CD4-positive, alpha-beta T cell (primary cell): ENCODE results near the gene TBC1D3K. TPM values are rescaled to one million over a fixed set of nuclear protein-coding genes. Genes with fewer than 3 reads are reported as not detected.
"Not testable (repeated sequence)": the region's sequence is repeated elsewhere in the genome, so short reads cannot be mapped to it uniquely, and the experiment has no call there.

ENCODE experiments used
- ATAC-seq: fragments of 200-7000 bp; cut with Tn5 transposase; one replicate; pipeline ENCODE4 v1.10.0; 2022; ENCODE audit warnings: mild to moderate bottlenecking; ENCODE audit not compliant: poor library complexity
- CTCF ChIA-PET: fragments of 350-600 bp; sonication (Branson Sonifier 250); formaldehyde crosslinking; loops from one replicate; lab custom pipeline; 2021; ENCODE audit warnings: antibody characterized with exemption, inconsistent platforms; lab: Charles Lee
- POLR2A ChIA-PET: fragments of 350-600 bp; sonication (Branson Sonifier 250); formaldehyde crosslinking; loops from one replicate; lab custom pipeline; 2021; ENCODE audit warnings: antibody characterized with exemption, inconsistent platforms; lab: Charles Lee
- DNase-seq, 14 experiments: peaks; one replicate each; pipeline ENCODE4 v3.0.0-alpha.2; 2013 to 2020; ENCODE audit warnings: mixed read lengths in 2 of 14
- H3K27ac ChIP-seq, 2 donors: one replicate each; pipeline versions ENCODE4 v1.5.1 to v1.7.0; 2013; ENCODE audit warnings: low read length in 2 of 2, low read depth in 1 of 2, mild to moderate bottlenecking in 1 of 2
- H3K27me3 ChIP-seq, 2 experiments: 1 replicate in 1 of 2; 2 replicates in 1 of 2; pipeline versions ENCODE4 v1.6.1 to v1.7.0; 2013; ENCODE audit warnings: low read length in 2 of 2, control low read depth in 1 of 2, mild to moderate bottlenecking in 1 of 2, moderate library complexity in 1 of 2; ENCODE audit not compliant: insufficient read depth in 2 of 2, control insufficient read depth in 1 of 2
- H3K36me3 ChIP-seq: one replicate; pipeline ENCODE4 v1.6.1; 2013; ENCODE audit warnings: low read length, control low read depth; ENCODE audit not compliant: insufficient read depth
- H3K4me1 ChIP-seq: one replicate; pipeline ENCODE4 v1.6.1; 2013; ENCODE audit warnings: low read length, control low read depth; ENCODE audit not compliant: insufficient read depth
- H3K4me3 ChIP-seq: one replicate; pipeline ENCODE4 v1.5.1; 2013; ENCODE audit warnings: mild to moderate bottlenecking, low read length, moderate library complexity
- H3K9me3 ChIP-seq, 2 experiments: 1 replicate in 1 of 2; 2 replicates in 1 of 2; pipeline versions ENCODE4 v1.6.1 to v1.7.0; 2013; ENCODE audit warnings: low read length in 2 of 2, mild to moderate bottlenecking in 2 of 2, control low read depth in 1 of 2, moderate library complexity in 1 of 2; ENCODE audit not compliant: control insufficient read depth in 1 of 2, insufficient read depth in 1 of 2
- H3K27ac Mint-ChIP-seq: one replicate; pipeline ENCODE4 v1.8.0; 2020; ENCODE audit warnings: mixed read lengths
- H3K27me3 Mint-ChIP-seq: one replicate; pipeline ENCODE4 v1.8.0; 2021; ENCODE audit warnings: mixed read lengths
- H3K36me3 Mint-ChIP-seq: one replicate; pipeline ENCODE4 v1.8.0; 2021; ENCODE audit warnings: low read depth, mixed read lengths
- H3K4me1 Mint-ChIP-seq: one replicate; pipeline ENCODE4 v1.8.0; 2021; ENCODE audit warnings: low read depth, mixed read lengths
- H3K4me3 Mint-ChIP-seq: one replicate; pipeline ENCODE4 v1.8.0; 2020; ENCODE audit warnings: mild to moderate bottlenecking, mixed read lengths
- H3K9me3 Mint-ChIP-seq: one replicate; pipeline ENCODE4 v1.8.0; 2020; ENCODE audit warnings: mixed read lengths
- CTCF ChIP-seq: fragments of 200-600 bp; IDR thresholded peaks from one replicate; pipeline ENCODE4 v1.8.0; 2022; ENCODE audit warnings: antibody characterized with exemption, mild to moderate bottlenecking
- intact Hi-C, 2 experiments: fragments of 100-400 bp; cut with DNase I in 1 of 2; cut with micrococcal nuclease in 1 of 2; formaldehyde crosslinking; loops; one replicate each; pipeline versions ENCODE4 v1.15.1 to v1.9.0; 2023 to 2025; cut with DNase I, micrococcal nuclease
- polyA plus RNA-seq, 2 donors: library from polyadenylated mRNA; unstranded; fragments of 120-200 nt; gene quantifications; one replicate each; pipeline ENCODE4 v1.2.1, GENCODE V29; 2013
- total RNA-seq, 174 experiments: library from RNA in 2 of 174; stranded (reverse) in 2 of 174; gene quantifications; one replicate each; pipeline ENCODE4 v1.2.3 and lab custom pipeline; 2021 to 2026

The TBC1D3K gene
- total RNA-seq: not detected
- polyA plus RNA-seq (2013, experiment 1 of 2): 0.76 TPM
- 0.82 TPM for polyA plus RNA-seq (2013, experiment 2 of 2)
- 0 to 0.50 (median 0) reads per million in 172 experiments for total RNA-seq (lab: John Stamatoyannopoulos, UW)

DNA sequence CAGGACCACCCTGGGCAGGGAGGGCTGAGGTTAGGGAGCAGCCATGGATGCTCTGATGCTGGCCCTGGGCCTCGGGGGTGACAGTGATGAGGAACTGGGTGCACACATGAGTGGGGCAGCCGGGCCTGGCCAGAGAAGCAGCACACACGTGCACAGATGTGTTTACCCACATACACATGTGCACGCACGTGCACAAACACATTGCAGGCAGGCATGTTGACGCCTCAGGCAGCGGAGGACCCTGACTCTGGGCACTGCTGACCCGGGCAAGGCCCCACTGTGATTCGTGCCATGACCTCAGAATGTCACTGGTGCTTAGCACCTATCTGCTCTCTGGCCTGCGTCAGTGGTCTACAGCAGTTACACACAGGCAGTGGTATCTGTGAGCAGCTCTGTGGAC lies at the start of gene TBC1D3K:
Gene TBC1D3K, plus strand, starts transcription at position 301 of the 400 bp plus-strand sequence. CDS start 1,585 bp downstream, outside the sequence.
- H3K27ac Mint-ChIP-seq, H3K4me1 ChIP-seq, intact Hi-C loops, H3K36me3 Mint-ChIP-seq, H3K4me1 Mint-ChIP-seq, H3K9me3 Mint-ChIP-seq, H3K9me3 ChIP-seq, H3K27me3 Mint-ChIP-seq, H3K27me3 ChIP-seq, DNase-seq, H3K4me3 ChIP-seq, H3K27ac ChIP-seq, H3K36me3 ChIP-seq, POLR2A ChIA-PET, ATAC-seq, CTCF ChIA-PET, H3K4me3 Mint-ChIP-seq: not testable (repeated sequence)

- H3K36me3 ChIP-seq: no peaks in the 10 kb centered on the region
- Mint-ChIP-seq H3K4me1 (no peaks in the 10 kb centered on the region), H3K9me3 (no peaks in the 10 kb centered on the region), H3K36me3 (no peaks in the 10 kb centered on the region), H3K4me3 (no peak overlapping the region), H3K27ac (no peak overlapping the region), H3K27me3 (no peaks in the 10 kb centered on the region)
- CTCF ChIA-PET: no interaction called here
- intact Hi-C loops: no loop called here
- ATAC-seq (no peak), DNase-seq (no peak)
- no peaks in the 10 kb centered on the region for H3K9me3 ChIP-seq
- H3K27ac ChIP-seq: no peak overlapping the region
- H3K4me1 ChIP-seq: no peaks in the 10 kb centered on the region
- H3K27me3 ChIP-seq: no peaks in the 10 kb centered on the region
- no peak for TF ChIP-seq CTCF
- POLR2A ChIA-PET: no interaction called here
- no peak overlapping the region for H3K4me3 ChIP-seq
These were observed 39.7 kb upstream of the TBC1D3K start for GRCh38 chr17:37884516-37884915.

- no peak for TF ChIP-seq CTCF
- Mint-ChIP-seq H3K27ac (no peak overlapping the region), H3K4me3 (no peak overlapping the region), H3K4me1 (no peaks in the 10 kb centered on the region), H3K27me3 (no peaks in the 10 kb centered on the region), H3K9me3 (no peaks in the 10 kb centered on the region), H3K36me3 (no peaks in the 10 kb centered on the region)
- Histone ChIP-seq H3K9me3 (no peaks in the 10 kb centered on the region), H3K4me3 (no peak overlapping the region), H3K27ac (no peak overlapping the region), H3K27me3 (no peaks in the 10 kb centered on the region), H3K36me3 (no peaks in the 10 kb centered on the region), H3K4me1 (no peaks in the 10 kb centered on the region)
- ATAC-seq (no peak), DNase-seq (no peak)
- intact Hi-C loops: no loop called here
- ChIA-PET POLR2A (interaction anchor here (0.7 kb wide), 1 partner anchor 168 kb away, joined by 4 read pairs; no protein-coding TSS in a partner anchor), CTCF (no interaction called here)
These were observed 39.1 kb upstream of the TBC1D3K start for GRCh38 chr17:37885136-37885535.

GRCh38 chr17:37888881-37889280 lies 35.3 kb upstream of the TBC1D3K start:
- ATAC-seq: no peak
- no peaks in the 10 kb centered on the region for H3K4me1 ChIP-seq
- H3K27ac Mint-ChIP-seq: no peak overlapping the region
- ChIA-PET CTCF (no interaction called here), POLR2A (no interaction called here)
- no peak for DNase-seq
- intact Hi-C loops: no loop called here
- TF ChIP-seq CTCF: no peak
- H3K9me3 Mint-ChIP-seq: no peaks in the 10 kb centered on the region
- no peaks in the 10 kb centered on the region for H3K27me3 ChIP-seq
- H3K36me3 ChIP-seq: no peaks in the 10 kb centered on the region
- no peaks in the 10 kb centered on the region for H3K9me3 ChIP-seq
- no peaks in the 10 kb centered on the region for H3K4me1 Mint-ChIP-seq
- H3K4me3 ChIP-seq: no peak overlapping the region
- no peaks in the 10 kb centered on the region for H3K36me3 Mint-ChIP-seq
- H3K4me3 Mint-ChIP-seq: no peak overlapping the region
- H3K27me3 Mint-ChIP-seq: no peaks in the 10 kb centered on the region
- no peak overlapping the region for H3K27ac ChIP-seq

- H3K4me3 Mint-ChIP-seq, H3K4me1 Mint-ChIP-seq, H3K27ac Mint-ChIP-seq, H3K9me3 ChIP-seq, H3K27me3 ChIP-seq, intact Hi-C loops, H3K36me3 ChIP-seq, ATAC-seq, H3K4me3 ChIP-seq, H3K36me3 Mint-ChIP-seq, H3K4me1 ChIP-seq, H3K27me3 Mint-ChIP-seq, POLR2A ChIA-PET, H3K9me3 Mint-ChIP-seq, CTCF ChIA-PET, H3K27ac ChIP-seq, DNase-seq: not testable (repeated sequence)
These were observed 27.3 kb upstream of the TBC1D3K start for GRCh38 chr17:37896961-37897360.
